GM20431 (cell line): ENCODE data around the gene CYP2A7.
"Not testable (repeated sequence)": the region's sequence is repeated elsewhere in the genome, so short reads cannot be mapped to it uniquely, and the experiment has no call there.

ENCODE experiments used
- in situ Hi-C: fragments of 300-500 bp; cut with MseI, MboI; formaldehyde crosslinking; loops from one replicate; pipeline ENCODE4 v1.15.0; 2020; ENCODE audit warnings: low sequenced_read_pairs; ENCODE audit not compliant: unreplicated experiment

CYP2A7 gene

DNA sequence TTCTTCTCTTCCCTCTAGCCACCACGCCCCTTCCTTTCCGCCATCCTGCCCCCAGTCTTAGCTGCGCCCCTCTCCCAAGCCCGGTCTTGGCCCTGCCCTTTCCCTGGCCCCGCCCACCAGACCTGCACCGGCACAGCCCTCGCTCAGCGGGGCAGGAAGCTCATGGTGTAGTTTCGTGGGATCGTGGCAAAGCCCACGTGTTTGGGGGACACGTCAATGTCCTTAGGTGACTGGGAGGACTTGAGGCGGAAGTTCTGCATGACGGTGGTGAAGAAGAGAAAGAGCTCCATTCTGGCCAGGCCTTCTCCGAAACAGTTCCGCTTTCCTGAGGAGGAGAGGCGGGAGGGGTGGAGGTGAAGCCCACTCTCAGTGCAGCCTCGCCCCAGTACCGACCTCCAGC lies 38.4 kb downstream of the CYP2A7 start:
- in situ Hi-C loops: not testable (repeated sequence)

DNA sequence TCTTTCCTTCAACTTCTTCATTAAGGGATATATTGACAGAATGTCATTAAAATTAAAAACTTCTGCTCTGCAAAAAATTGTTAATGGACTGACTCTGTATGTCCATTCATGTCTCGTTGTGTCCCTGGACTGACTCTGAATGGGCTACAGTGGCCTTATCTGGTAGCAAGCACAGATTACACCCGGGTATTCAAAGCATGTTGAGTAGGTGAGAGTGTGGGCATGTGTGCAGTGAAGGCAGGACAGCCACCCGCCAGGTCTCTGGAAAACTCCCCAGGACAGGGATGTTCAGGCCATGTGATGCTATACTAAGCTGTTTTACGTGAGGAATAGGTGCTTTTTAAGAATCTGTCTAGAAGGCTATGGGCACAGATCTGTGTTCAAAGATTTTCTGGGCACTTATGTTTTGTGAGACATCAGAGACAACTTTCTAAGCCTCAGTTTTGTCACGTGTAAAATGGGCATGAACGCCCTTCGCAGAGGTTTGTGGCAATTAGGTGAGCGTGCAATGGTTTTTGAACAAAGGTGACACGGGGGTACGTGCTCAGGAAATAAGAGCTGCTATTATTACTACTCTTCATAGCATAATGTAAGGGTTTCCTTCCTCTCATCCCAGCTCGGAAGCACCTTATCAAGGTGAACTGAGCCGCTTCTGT lies 38.9 kb downstream of the CYP2A7 start:
- in situ Hi-C loops: not testable (repeated sequence)

DNA sequence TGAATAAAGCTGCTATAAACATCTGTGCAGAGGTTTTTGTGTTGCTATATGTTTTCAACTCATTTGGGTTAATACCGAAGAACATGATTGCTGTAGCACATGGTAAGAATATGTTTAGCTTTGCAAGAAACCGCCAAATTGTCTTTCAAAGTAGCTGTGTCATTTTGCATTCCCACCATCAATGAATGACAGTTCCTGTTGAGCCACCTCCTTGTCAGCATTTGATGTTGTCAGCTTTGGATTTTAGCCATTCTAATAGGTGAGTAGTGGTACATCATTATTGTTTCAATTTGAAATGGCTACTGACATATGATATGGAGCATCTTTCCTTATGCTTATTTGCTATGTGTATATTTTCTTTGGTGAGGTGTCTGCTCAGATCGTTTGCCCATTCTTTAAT lies 40.0 kb downstream of the CYP2A7 start:
- in situ Hi-C loops: not testable (repeated sequence)

DNA sequence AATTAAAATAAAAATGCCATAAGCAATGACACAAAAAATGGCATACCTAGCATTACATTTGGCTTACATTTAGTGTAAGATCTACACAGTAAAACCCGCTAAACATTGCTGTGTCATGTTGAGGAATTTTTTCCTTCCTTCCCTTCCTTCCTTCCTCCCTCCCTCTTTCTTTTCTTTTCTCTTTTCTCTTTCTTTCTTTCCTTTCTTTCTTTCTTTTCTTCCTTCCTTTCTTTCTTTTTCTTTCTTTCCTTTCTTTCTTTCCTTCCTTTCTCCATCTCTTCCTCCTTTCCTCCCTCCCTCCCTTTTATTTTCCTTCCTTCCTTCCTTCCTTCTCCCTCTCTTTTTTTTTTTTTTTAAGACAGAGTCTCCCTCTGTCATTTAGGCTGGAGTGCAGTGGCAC lies 43.6 kb downstream of the CYP2A7 start:
- in situ Hi-C loops: not testable (repeated sequence)

DNA sequence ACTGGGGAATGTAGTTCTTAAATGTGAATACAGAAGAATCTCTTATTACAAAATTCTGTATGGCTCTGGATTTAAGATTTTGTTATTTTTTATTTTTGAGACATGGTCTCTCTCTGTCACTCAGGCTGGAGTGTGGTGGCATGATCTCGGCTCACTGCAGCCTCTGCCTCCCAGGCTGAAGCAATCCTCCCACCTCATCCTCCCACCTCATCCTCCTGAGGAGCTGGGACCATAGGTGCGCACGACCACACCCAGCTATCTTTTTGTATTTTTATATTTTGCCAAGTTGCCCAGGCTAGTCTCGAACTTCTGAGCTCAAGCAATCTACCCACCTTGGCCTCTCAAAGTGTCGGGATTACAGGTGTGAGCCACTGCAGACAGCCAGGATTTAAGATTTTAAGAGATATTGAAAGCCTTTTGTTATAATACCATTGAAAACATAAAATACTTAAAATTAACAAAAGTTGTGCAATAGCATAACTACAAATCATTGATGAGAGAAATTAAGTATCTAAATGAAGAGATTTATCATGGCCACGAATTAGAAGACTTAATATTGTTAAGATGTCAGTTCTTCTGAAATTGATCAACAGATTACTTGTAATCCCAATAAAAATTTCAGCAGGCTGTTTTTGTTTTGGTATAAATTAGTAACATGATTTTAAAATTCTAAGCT lies 45.1 kb downstream of the CYP2A7 start:
- in situ Hi-C loops: no loop called here

DNA sequence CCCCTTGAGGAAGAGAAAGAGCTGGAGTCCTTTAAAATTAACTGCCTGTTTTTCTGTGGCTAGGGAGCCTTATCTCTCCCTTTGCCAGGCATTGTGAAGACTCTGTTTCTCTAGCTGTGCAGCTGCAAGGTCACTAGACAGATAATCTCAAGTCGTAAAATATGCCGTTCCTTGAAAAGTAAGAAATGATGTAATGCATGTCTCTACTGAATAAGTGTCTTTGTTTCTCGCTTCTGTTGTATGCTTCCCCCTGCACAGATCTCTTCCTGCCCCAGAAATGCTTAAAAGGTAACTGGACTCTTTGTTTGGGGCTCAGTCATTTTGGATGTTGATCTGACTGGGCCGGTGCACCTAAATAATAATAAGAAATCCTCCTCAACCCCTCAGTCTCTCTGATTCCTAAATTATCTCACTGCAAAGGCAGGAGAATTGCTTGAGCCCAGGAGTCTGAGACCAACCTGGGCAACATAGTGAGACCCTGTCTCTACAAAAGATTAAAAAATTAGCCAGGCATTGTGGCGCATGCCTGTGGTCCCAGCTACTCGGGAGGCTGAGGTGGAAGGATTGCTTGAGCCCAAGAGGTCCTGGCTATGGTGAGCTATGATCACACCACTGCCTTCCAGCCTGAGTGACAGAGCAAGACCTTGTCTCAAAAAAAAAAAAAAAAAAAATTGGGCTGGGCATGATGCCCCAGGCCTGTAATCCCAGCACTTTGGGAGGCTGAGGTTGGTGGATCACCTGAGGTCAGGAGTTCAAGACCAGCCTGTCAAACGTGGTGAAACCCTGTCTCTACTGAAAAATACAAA lies 48.1 kb downstream of the CYP2A7 start:
- in situ Hi-C loops: not testable (repeated sequence)

DNA sequence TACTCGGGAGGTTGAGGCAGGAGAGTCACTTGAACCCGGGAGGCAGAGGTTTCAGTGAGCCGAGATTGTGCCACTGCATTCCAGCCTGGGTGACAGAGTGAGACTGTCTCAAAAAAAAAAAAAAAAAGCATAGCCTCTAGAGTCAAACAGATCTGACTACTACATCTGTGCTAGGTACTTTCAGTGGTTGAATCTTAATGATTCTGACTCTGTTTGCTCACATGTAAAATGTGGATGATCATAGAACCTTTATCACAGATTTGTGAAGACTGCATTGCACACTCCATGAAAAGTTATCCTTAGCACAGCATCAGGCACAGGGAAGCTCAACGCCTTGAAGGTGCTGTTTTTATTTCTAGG lies 49.6 kb downstream of the CYP2A7 start:
- in situ Hi-C loops: not testable (repeated sequence)

DNA sequence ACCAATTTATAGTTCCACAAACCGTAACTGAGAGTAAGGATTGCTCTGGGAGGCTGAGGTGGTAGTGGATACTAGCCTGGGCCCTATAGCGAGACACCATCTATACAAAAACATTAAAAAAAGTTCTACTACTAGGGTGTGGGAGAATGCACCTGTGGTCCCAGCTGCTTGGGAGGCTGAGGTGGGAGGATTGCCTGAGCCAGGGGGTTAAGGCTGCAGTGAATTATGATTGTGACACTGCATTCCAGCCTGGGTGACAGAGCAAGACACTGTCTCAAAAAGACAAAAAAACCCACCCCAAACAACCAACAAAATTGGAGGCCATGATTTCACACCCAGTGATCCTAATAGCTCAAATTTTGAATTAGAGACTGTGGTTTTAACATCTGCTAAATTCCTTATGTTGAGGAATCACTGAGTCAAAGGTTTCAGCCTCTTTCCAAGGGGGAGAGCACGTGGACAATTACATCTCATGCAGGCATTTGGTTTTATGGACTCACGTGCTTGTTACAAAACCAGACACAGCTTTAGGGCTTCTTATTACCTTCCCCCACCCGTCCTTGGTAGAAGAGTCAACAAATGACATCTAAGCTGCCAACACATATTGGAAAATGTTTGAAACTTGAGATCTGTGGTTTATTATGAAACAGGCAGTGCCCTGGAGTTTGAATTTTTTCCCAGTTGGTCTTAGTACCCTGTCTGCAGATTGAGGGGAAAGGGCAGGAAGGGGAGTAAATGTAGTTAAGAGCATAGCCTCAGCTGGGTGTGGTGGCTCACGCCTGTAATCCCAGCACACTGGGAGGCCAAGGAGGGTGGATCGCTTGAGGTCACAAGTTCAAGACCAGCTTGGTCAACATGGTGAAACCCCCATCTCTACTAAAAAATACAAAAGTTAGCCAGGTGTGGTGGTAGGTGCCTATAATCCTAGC lies 50.3 kb downstream of the CYP2A7 start:
- in situ Hi-C loops: no loop called here

DNA sequence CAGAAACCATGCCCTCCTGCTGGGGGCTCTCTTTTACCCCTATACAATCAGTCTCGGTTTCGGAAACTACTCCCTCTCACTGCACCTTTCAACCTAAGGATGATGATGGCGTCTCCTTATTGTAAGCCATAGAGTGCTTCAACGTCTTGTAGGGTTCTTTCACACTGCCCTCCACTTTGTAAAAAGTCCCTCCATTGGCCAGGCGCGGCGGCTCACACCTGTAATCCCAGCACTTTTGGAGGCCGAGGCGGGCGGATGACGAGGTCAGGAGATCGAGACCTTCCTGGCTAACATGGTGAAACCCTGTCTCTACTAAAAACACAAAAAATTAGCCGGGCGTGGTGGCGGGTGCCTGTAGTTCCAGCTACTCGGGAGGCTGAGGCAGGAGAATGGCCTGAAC lies 51.3 kb downstream of the CYP2A7 start:
- in situ Hi-C loops: not testable (repeated sequence)

DNA sequence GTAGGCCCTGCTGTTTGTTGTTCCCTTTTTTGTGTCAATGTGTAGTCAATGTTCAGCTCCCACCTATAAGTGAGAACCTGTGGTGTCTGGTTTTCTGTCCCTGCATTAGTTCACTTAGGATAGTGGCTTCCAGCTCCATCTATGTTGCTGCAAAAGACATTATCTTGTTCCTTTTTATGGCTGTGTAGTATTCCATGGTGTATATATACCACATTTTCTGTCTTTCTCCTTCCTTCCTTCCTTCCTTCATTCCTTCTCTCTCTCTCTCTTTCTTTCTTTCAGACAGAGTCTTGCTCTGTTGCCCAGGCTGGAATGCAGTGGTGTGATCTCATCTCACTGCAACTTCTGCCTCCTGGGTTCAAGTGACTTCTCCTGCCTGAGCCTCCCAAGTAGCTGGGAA lies 52.8 kb downstream of the CYP2A7 start:
- in situ Hi-C loops: no loop called here

DNA sequence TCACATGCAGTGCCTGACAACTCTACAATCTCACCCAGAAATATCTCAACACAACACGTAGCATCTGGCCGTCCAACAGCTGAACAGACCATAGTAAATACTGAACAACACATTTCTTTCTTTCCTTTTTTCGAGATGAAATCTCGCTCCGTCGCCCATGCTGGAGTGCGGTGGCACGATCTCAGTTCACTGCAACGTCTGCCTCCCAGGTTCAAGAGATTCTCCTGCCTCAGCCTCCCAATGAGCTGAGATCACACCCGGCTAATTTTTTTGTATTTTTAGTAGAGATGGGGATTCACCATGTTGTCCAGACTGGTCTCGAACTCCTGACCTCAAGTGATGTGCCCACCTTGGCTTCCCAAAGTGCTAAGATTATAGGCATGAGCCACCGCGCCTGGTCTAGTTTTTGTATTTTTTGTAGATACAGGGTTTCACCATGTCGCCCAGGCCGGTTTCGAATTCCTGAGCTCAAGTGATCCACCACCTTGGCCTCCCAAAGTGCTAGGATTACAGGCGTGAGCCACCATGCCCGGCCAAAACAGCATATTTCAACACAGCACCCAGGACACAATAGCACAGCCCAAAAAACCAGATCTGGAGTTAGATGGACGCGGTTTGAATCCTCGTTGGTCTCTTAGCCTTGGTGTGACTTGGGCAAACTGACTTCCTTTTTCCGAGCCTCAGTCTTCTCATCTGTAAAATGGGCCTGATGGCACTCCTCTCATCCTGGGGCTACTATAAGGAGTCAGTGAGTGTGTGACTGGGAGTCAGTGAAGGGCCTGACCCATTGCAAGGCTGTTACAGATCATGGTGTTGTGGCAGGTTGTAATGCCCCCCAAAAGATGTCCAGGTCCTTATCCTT lies 54.4 kb downstream of the CYP2A7 start:
- in situ Hi-C loops: no loop called here

DNA sequence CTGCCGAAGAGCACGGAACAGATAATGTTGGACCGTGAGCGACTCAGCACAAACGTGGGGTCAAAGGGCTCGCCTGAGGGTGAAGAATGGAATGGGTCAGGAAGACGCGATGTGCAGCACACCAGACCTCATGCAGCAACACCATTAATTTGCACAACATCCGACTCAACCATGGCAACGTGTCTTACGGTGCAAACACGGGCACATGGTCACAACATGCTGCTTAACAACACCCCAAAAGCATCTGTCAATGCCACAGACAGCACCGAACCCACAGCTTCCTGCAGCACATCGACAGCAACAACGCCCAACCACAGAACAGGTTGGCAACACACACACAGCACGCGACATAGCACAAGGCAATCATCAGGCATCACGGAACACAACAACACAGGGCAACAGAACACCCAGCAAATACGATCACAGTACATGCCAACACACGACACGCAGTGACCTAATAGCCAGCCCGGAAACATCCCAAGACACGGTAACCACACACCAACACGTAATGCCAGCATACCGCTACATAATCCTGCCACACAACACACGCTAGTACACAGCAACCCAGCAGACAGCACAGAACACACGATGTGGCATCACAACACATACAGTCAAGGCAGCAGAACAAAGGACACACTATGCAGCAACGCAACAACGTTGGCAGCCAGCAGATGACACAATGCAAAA lies 55.2 kb downstream of the CYP2A7 start:
- in situ Hi-C loops: not testable (repeated sequence)

DNA sequence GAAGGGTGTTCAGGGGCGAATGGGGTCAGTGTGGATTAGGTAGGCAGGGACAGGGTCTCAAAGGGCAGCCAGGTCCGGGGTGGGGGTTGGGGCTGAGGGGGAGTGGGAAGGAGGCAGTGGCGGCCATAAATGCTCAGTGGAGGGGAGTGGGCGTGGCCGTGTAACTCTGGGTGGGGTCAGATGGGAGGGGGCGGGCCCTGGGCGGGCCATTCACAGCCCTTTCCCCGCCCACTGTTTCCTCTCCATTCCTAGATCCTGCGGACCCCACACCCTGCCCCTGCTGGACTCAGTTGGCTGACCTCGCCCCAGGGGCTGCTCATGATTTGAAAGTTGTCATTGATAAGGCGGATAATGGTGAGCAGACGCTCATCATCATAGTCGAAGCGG lies 55.7 kb downstream of the CYP2A7 start:
- in situ Hi-C loops: not testable (repeated sequence)

DNA sequence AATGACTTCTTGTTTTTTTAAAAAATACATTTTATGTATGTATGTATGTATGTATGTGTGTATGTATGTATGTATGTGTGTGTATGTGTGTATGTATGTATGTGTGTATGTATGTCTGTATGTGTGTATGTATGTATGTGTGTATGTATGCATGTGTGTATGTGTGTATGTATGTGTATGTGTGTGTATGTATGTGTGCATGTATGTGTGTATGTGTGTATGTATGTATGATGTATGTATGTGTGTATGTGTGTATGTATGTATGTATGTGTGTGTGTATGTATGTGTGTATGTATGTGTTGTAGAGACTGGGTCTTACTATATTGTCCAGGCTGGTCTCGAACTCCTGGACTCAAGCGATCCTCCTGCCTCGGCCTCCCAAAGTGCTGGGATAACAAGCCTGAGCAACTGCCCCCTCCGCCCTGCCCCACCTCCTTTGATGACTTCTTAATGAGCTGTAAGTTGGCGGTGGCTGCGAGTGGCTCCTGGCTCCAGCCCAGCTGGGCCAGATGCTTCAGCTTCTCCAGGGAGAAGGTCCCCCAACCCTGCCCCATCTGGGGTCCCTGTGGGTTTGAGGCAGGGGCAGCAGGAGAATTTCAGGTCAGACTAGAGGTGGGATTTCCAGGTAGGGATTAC lies 56.5 kb downstream of the CYP2A7 start:
- in situ Hi-C loops: not testable (repeated sequence)
